GM12873 (cell line): Measurements from ENCODE around the gene KDM1B.

ENCODE experiments used
- CTCF ChIP-seq: IDR thresholded peaks from 2 replicates; pipeline ENCODE4 v1.5.1; 2012; ENCODE audit warnings: low read depth, mild to moderate bottlenecking, moderate library complexity, low read length, control low read depth; ENCODE audit not compliant: insufficient read depth; ENCODE audit errors: missing control alignments

KDM1B gene

GRCh38 chr6:18242062-18242851 lies 87.0 kb downstream of the KDM1B start:
- TF ChIP-seq CTCF: no peak

GRCh38 chr6:18243302-18243893 lies 88.2 kb downstream of the KDM1B start:
- TF ChIP-seq CTCF: no peak

- TF ChIP-seq CTCF: no peak
Observed at GRCh38 chr6:18244251-18244650, 89.0 kb downstream of the KDM1B start.

- TF ChIP-seq CTCF: no peak
Observed at GRCh38 chr6:18245079-18245478, 89.9 kb downstream of the KDM1B start.

- TF ChIP-seq CTCF: no peak
Observed at GRCh38 chr6:18245642-18246041, 90.4 kb downstream of the KDM1B start.

GRCh38 chr6:18246205-18246604 lies 91.0 kb downstream of the KDM1B start:
- no peak for TF ChIP-seq CTCF

- no peak for TF ChIP-seq CTCF
Observed at GRCh38 chr6:18247002-18247401, 91.8 kb downstream of the KDM1B start.
